Measurements from ENCODE around the gene TBX21. TPM values are rescaled to one million over a fixed set of nuclear protein-coding genes. Genes with fewer than 3 reads are reported as not detected.

Gene TBX21
- total RNA-seq, 1 experiment from 2014 or later, result 0.20 TPM

- ChIA-PET RAD21 (ENCODE audit: low non-redundant PET in 1 of 2, low total read pairs in 2 of 2, uncharacterized antibody in 2 of 2, unreplicated experiment in 2 of 2) (no interaction called here), POLR2A (no interaction called here), CTCF (no interaction called here)
- H3K9me2 ChIP-seq (ENCODE audit: insufficient read depth), result no peaks in the 10 kb centered on the region
- intact Hi-C loops (cut with micrococcal nuclease), result no loop called here
- H3K9me3 ChIP-seq (ENCODE audit: control insufficient read depth in 1 of 2, insufficient read depth in 1 of 2, low read depth in 1 of 2, low read length in 2 of 2), result no peaks in the 10 kb centered on the region
- no peak overlapping the region for H3K27ac ChIP-seq (ENCODE audit: low read depth, low read length)
- no peaks in the 10 kb centered on the region for H3K79me2 ChIP-seq (ENCODE audit: insufficient read depth, low read length)
- no peak overlapping the region for H3K9ac ChIP-seq (ENCODE audit: low read length)
- no peak for ATAC-seq
- no peaks in the 10 kb centered on the region for H3K27me3 ChIP-seq (ENCODE audit: insufficient read depth, low read length)
- no peak for TF ChIP-seq JUND (IDR thresholded peaks at IDR 0.05)
- no peak for TF ChIP-seq ZNF274 (IDR thresholded peaks at IDR 0.05; ENCODE audit: low read depth, low read length)
- TF ChIP-seq YY1 (IDR thresholded peaks at IDR 0.05; ENCODE audit: extremely low read depth, insufficient replicate concordance, low read depth, low read length), result no peak
- no peak for TF ChIP-seq FOSL1 (IDR thresholded peaks at IDR 0.05; ENCODE audit: low read depth)
- no peaks in the 10 kb centered on the region for H3K36me3 ChIP-seq (ENCODE audit: control insufficient read depth in 1 of 2, insufficient read depth in 2 of 2, low read length in 2 of 2)
- no peak overlapping the region for H2AFZ ChIP-seq (ENCODE audit: low read depth, low read length, poor library complexity, severe bottlenecking)
- H3K4me3 ChIP-seq (replicated peaks in 1 of 2; ENCODE audit: low read depth in 1 of 2, low read length in 2 of 2), result no peak overlapping the region
- BruUV-seq (replicated peaks), result no TSS peak
- H3K4me1 ChIP-seq (ENCODE audit: control insufficient read depth in 1 of 2, insufficient read depth in 2 of 2, low read length in 2 of 2), result peaks cover 0 to 9% of the 10 kb centered on the region in 2 experiments; a peak in 2 of 4 replicates
- no peaks in the 10 kb centered on the region for H4K20me1 ChIP-seq (ENCODE audit: insufficient read depth)
- no peak overlapping the region for H3K4me2 ChIP-seq (ENCODE audit: low read length)
- no peak for DNase-seq (ENCODE audit: low read depth, low spot score)
These were observed 29.4 kb upstream of the TBX21 start for GRCh38 chr17:47703671-47704070.

GRCh38 chr17:47704116-47704515 lies 28.9 kb upstream of the TBX21 start:
- intact Hi-C loops (cut with micrococcal nuclease), result no loop called here
- peaks cover 0 to 9% of the 10 kb centered on the region in 2 experiments; a peak in 2 of 4 replicates for H3K4me1 ChIP-seq (ENCODE audit: control insufficient read depth in 1 of 2, insufficient read depth in 2 of 2, low read length in 2 of 2)
- BruUV-seq (replicated peaks), result no TSS peak
- no peak overlapping the region for H3K9ac ChIP-seq (ENCODE audit: low read length)
- H3K79me2 ChIP-seq (ENCODE audit: insufficient read depth, low read length), result no peaks in the 10 kb centered on the region
- H3K9me2 ChIP-seq (ENCODE audit: insufficient read depth), result no peaks in the 10 kb centered on the region
- CTCF ChIA-PET, result no interaction called here
- TF ChIP-seq JUND (IDR thresholded peaks at IDR 0.05) (no peak), ZNF274 (IDR thresholded peaks at IDR 0.05; ENCODE audit: low read depth, low read length) (no peak), REST (IDR thresholded peaks at IDR 0.05; ENCODE audit: low read depth) (no peak), SIN3A (IDR thresholded peaks at IDR 0.05; ENCODE audit: low read depth) (no peak), MAX (IDR thresholded peaks at IDR 0.05) (no peak), CEBPB (IDR thresholded peaks at IDR 0.05; ENCODE audit: low read depth) (no peak), ELF1 (IDR thresholded peaks at IDR 0.05; ENCODE audit: borderline replicate concordance, low read depth) (no peak), EZH2 (IDR thresholded peaks at IDR 0.05) (no peak), ZFX (IDR thresholded peaks at IDR 0.05) (no peak), YY1 (IDR thresholded peaks at IDR 0.05; ENCODE audit: extremely low read depth, insufficient replicate concordance, low read depth, low read length) (no peak), EGR1 (IDR thresholded peaks at IDR 0.05; ENCODE audit: low read depth) (no peak), SP1 (IDR thresholded peaks at IDR 0.05; ENCODE audit: low read depth) (no peak), ZBTB33 (IDR thresholded peaks at IDR 0.05; ENCODE audit: extremely low read depth, insufficient replicate concordance, low read length) (no peak), EZH2phosphoT487 (IDR thresholded peaks at IDR 0.05; ENCODE audit: borderline replicate concordance) (no peak), RAD21 (IDR thresholded peaks at IDR 0.05; ENCODE audit: low read depth) (no peak)
- H4K20me1 ChIP-seq (ENCODE audit: insufficient read depth), result no peaks in the 10 kb centered on the region
- no peak overlapping the region for H2AFZ ChIP-seq (ENCODE audit: low read depth, low read length, poor library complexity, severe bottlenecking)
- RAD21 ChIA-PET (ENCODE audit: low non-redundant PET in 1 of 2, low total read pairs in 2 of 2, uncharacterized antibody in 2 of 2, unreplicated experiment in 2 of 2), result no interaction called here
- ATAC-seq, result no peak
- no peak overlapping the region for H3K4me3 ChIP-seq (replicated peaks in 1 of 2; ENCODE audit: low read depth in 1 of 2, low read length in 2 of 2)
- no peak for DNase-seq (ENCODE audit: low read depth, low spot score)
- no peaks in the 10 kb centered on the region for H3K27me3 ChIP-seq (ENCODE audit: insufficient read depth, low read length)
- no peak overlapping the region for H3K27ac ChIP-seq (ENCODE audit: low read depth, low read length)
- no peak overlapping the region for H3K4me2 ChIP-seq (ENCODE audit: low read length)
- POLR2A ChIA-PET, result no interaction called here
- H3K36me3 ChIP-seq (ENCODE audit: control insufficient read depth in 1 of 2, insufficient read depth in 2 of 2, low read length in 2 of 2), result no peaks in the 10 kb centered on the region
- no peaks in the 10 kb centered on the region for H3K9me3 ChIP-seq (ENCODE audit: control insufficient read depth in 1 of 2, insufficient read depth in 1 of 2, low read depth in 1 of 2, low read length in 2 of 2)
